ENCODE results near the gene OPCML.

DNA sequence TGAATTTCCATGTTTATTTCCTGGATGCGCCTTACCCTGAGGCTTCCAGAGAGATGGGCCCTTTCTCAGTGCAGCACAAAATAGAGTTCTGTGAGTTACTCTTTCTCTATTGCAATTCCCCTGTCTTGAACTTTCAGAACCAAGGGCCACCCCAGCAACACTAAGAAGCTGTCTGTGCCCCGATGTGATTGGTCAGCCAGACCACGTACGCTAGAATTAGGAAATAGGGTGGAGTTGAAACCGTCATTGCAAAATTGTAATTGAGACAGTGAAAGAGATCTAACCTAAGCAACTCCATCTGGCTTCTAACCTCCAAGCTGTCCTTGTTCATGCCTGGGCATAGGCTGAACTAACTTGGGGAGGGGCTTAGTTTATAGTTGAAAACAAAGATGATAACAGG, 981.3 kb downstream of the OPCML start:
- TF ChIP-seq, protein P1, sequence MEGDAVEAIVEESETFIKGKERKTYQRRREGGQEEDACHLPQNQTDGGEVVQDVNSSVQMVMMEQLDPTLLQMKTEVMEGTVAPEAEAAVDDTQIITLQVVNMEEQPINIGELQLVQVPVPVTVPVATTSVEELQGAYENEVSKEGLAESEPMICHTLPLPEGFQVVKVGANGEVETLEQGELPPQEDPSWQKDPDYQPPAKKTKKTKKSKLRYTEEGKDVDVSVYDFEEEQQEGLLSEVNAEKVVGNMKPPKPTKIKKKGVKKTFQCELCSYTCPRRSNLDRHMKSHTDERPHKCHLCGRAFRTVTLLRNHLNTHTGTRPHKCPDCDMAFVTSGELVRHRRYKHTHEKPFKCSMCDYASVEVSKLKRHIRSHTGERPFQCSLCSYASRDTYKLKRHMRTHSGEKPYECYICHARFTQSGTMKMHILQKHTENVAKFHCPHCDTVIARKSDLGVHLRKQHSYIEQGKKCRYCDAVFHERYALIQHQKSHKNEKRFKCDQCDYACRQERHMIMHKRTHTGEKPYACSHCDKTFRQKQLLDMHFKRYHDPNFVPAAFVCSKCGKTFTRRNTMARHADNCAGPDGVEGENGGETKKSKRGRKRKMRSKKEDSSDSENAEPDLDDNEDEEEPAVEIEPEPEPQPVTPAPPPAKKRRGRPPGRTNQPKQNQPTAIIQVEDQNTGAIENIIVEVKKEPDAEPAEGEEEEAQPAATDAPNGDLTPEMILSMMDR (IDR thresholded peaks at IDR 0.05): no peak
- TF ChIP-seq POLR2A (IDR thresholded peaks at IDR 0.05) (no peak), POLR2AphosphoS5 (IDR thresholded peaks at IDR 0.05) (no peak)

Measured in prostate gland (tissue), 2 donors.